ENCODE results near the gene PVALEF. TPM values are rescaled to one million over a fixed set of nuclear protein-coding genes. Genes with fewer than 3 reads are reported as not detected.

Gene PVALEF
- total RNA-seq, 2 donors from 2014 or later: not detected

- WGBS: 87% methylated on average over 45 of the region's 45 CpGs
Observed at GRCh38 chr17:81196505-81197408, 31.4 kb downstream of the PVALEF start.

DNA sequence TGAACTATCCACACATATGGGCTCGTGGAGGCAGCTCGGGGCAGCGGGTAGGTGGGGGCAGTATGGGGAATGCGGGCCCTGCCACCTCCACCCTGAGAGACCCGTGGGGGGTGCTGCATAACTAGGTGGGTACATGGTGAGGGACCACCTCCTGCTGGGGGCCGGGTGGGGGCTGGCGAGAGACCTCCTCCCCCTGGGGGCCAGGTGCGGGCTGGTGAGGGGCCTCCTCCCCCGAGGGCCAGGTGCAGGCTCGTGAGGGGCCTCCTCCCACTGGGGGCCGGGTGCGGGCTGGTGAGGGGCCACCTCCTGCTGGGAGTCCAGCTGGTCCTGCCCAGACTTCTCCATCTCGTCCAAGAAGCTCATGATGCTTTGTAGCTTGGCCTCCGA lies 32.1 kb downstream of the PVALEF start:
- TF ChIP-seq POLR2AphosphoS5 (IDR thresholded peaks at IDR 0.05) (no peak), POLR2A (IDR thresholded peaks at IDR 0.05) (no peak), CTCF (IDR thresholded peaks at IDR 0.05) (no peak)
- WGBS: 83% methylated on average over 13 of the region's 14 CpGs
- no peak overlapping the region for H3K27ac ChIP-seq
- DNase-seq (ENCODE audit: low spot score): no peak
- H3K4me1 ChIP-seq (replicated peaks): no peaks in the 10 kb centered on the region
- H3K36me3 ChIP-seq: no peaks in the 10 kb centered on the region
- H3K4me3 ChIP-seq: no peak overlapping the region
- H3K9me3 ChIP-seq: no peaks in the 10 kb centered on the region
- intact Hi-C loops (cut with DNase I): no loop called here
- H3K27me3 ChIP-seq (replicated peaks; ENCODE audit: insufficient read depth): no peaks in the 10 kb centered on the region

More at GRCh38 chr17:81196505-81197408, 31.4 kb downstream of the PVALEF start:
- no peak for TF ChIP-seq POLR2A (IDR thresholded peaks at IDR 0.05)
- no peak for TF ChIP-seq POLR2AphosphoS5 (IDR thresholded peaks at IDR 0.05)
- no peak for TF ChIP-seq CTCF (IDR thresholded peaks at IDR 0.05)
- intact Hi-C loops (cut with DNase I): no loop called here
- H3K27ac ChIP-seq: no peak overlapping the region
- no peak for DNase-seq (ENCODE audit: low spot score)
- H3K27me3 ChIP-seq (replicated peaks; ENCODE audit: insufficient read depth): no peaks in the 10 kb centered on the region
- H3K9me3 ChIP-seq: no peaks in the 10 kb centered on the region
- no peaks in the 10 kb centered on the region for H3K36me3 ChIP-seq
- no peaks in the 10 kb centered on the region for H3K4me1 ChIP-seq (replicated peaks)
- H3K4me3 ChIP-seq: no peak overlapping the region

DNA sequence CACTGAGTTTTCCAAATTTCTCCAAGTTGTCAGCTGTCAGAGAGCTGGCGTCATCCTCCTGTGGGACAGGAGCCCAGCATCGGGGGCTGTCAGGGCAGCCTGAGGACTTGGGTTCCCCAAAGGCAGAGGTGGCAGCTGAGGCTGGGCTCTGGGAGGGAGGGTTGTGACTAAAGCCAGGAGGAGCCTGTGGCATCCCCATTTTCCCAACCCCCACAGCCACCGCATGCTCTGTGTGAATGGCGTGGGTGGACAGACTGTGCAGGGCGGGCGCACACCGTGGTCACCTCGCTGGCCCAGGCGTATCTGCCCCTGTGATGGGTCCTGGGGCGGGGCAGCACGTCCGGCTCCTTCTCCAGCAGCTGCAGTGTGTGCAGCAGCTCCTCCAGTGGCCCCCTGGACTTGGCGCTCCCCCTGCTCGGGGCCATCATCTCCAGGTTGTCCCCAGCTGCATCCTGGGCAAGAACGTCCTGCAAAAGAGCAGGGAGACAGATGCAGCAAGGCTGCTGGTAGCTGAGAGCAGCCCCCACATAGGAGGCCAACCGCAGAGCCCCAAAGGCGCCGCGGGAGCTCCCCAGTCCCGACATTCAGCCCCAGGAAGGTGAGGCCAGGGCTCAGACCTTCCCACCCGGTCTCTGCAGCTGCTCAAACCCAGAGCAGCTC lies 32.7 kb downstream of the PVALEF start:
- TF ChIP-seq CTCF (IDR thresholded peaks at IDR 0.05): no peak
- TF ChIP-seq POLR2AphosphoS5 (IDR thresholded peaks at IDR 0.05): no peak
- TF ChIP-seq POLR2A (IDR thresholded peaks at IDR 0.05): no peak
- intact Hi-C loops (cut with DNase I): no loop called here
- Histone ChIP-seq H3K36me3 (no peaks in the 10 kb centered on the region), H3K4me3 (no peak overlapping the region), H3K9me3 (no peaks in the 10 kb centered on the region), H3K27me3 (replicated peaks; ENCODE audit: insufficient read depth) (no peaks in the 10 kb centered on the region), H3K27ac (no peak overlapping the region), H3K4me1 (replicated peaks) (no peaks in the 10 kb centered on the region)
- WGBS: 91% methylated on average over 20 of the region's 21 CpGs
- DNase-seq (ENCODE audit: low spot score): no peak

GRCh38 chr17:81198826-81199481 lies 33.6 kb downstream of the PVALEF start:
- Histone ChIP-seq H3K36me3 (no peaks in the 10 kb centered on the region), H3K4me3 (no peak overlapping the region), H3K9me3 (no peaks in the 10 kb centered on the region), H3K27me3 (replicated peaks; ENCODE audit: insufficient read depth) (no peaks in the 10 kb centered on the region), H3K4me1 (replicated peaks) (no peaks in the 10 kb centered on the region), H3K27ac (no peak overlapping the region)
- TF ChIP-seq CTCF (IDR thresholded peaks at IDR 0.05) (no peak), POLR2A (IDR thresholded peaks at IDR 0.05) (no peak), POLR2AphosphoS5 (IDR thresholded peaks at IDR 0.05) (no peak)
- intact Hi-C loops (cut with DNase I): no loop called here
- WGBS: 91% methylated on average over 20 of the region's 22 CpGs
- DNase-seq (ENCODE audit: low spot score): no peak

Measured in prostate gland (tissue), 2 donors.